Common myeloid progenitor, CD34-positive (primary cell): ENCODE measurements around the gene USH1C.

ENCODE experiments used
- CTCF ChIA-PET: fragments of 350-600 bp; sonication (Branson Sonifier 250); formaldehyde crosslinking; loops from one replicate; lab custom pipeline; 2021; ENCODE audit warnings: antibody characterized with exemption; lab: Charles Lee
- POLR2A ChIA-PET: fragments of 350-600 bp; sonication (Branson Sonifier 250); formaldehyde crosslinking; loops from one replicate; lab custom pipeline; 2021; ENCODE audit warnings: antibody characterized with exemption; lab: Charles Lee
- DNase-seq, 3 donors: peaks; one replicate each; pipeline versions ENCODE4 v3.0.0 to v3.0.0-alpha.2; 2013
- H3K27ac ChIP-seq, 2 experiments: 1 replicate in 1 of 2; 2 replicates in 1 of 2; pipeline ENCODE4 v1.7.0; 2013; ENCODE audit warnings: inconsistent platforms in 2 of 2, low read length in 2 of 2, mild to moderate bottlenecking in 2 of 2, low read depth in 1 of 2, moderate library complexity in 1 of 2; ENCODE audit not compliant: severe bottlenecking in 2 of 2, insufficient read depth in 1 of 2, poor library complexity in 1 of 2
- H3K27me3 ChIP-seq, 5 experiments: replicated peaks in 2 of 5; 1 replicate in 3 of 5; 2 replicates in 2 of 5; pipeline versions ENCODE4 v1.6.1 to v1.7.0; 2013; ENCODE audit warnings: low read length in 4 of 5, mild to moderate bottlenecking in 2 of 5, moderate library complexity in 2 of 5, inconsistent platforms in 1 of 5; ENCODE audit not compliant: insufficient read depth in 5 of 5, control insufficient read depth in 4 of 5
- H3K36me3 ChIP-seq, 4 experiments: 1 replicate in 2 of 4; 2 replicates in 2 of 4; pipeline versions ENCODE4 v1.6.1 to v1.7.0; 2013; ENCODE audit warnings: low read length in 3 of 4, control low read depth in 1 of 4, mild to moderate bottlenecking in 1 of 4; ENCODE audit not compliant: control insufficient read depth in 4 of 4, insufficient read depth in 4 of 4
- H3K4me1 ChIP-seq, 4 experiments: 1 replicate in 3 of 4; 2 replicates in 1 of 4; pipeline versions ENCODE4 v1.6.1 to v1.7.1; 2013; ENCODE audit warnings: low read length in 3 of 4, mild to moderate bottlenecking in 3 of 4, control low read depth in 1 of 4, inconsistent platforms in 1 of 4, moderate library complexity in 1 of 4; ENCODE audit not compliant: control insufficient read depth in 4 of 4, insufficient read depth in 4 of 4; ENCODE audit errors: control extremely low read depth in 1 of 4
- H3K4me3 ChIP-seq, 7 experiments: 1 replicate in 4 of 7; 2 replicates in 3 of 7; pipeline versions ENCODE4 v1.5.1 to v1.7.0; 2013; ENCODE audit warnings: mild to moderate bottlenecking in 7 of 7, low read length in 6 of 7, moderate library complexity in 6 of 7, inconsistent platforms in 2 of 7, low read depth in 2 of 7, control low read depth in 1 of 7; ENCODE audit not compliant: insufficient read depth in 4 of 7, control insufficient read depth in 1 of 7; ENCODE audit errors: extremely low read depth in 1 of 7
- H3K9me3 ChIP-seq, 5 experiments: 1 replicate in 4 of 5; 2 replicates in 1 of 5; pipeline versions ENCODE4 v1.6.1 to v1.7.1; 2013; ENCODE audit warnings: low read length in 4 of 5, mild to moderate bottlenecking in 2 of 5, inconsistent platforms in 1 of 5, low read depth in 1 of 5, moderate library complexity in 1 of 5; ENCODE audit not compliant: control insufficient read depth in 4 of 5, insufficient read depth in 2 of 5; ENCODE audit errors: control extremely low read depth in 1 of 5
- WGBS: methylation state at CpG from one replicate; pipeline ENCODE4 v1.1.5; 2013; ENCODE audit not compliant: insufficient coverage; 5-methylcytosine and 5-hydroxymethylcytosine counted together

USH1C gene

DNA sequence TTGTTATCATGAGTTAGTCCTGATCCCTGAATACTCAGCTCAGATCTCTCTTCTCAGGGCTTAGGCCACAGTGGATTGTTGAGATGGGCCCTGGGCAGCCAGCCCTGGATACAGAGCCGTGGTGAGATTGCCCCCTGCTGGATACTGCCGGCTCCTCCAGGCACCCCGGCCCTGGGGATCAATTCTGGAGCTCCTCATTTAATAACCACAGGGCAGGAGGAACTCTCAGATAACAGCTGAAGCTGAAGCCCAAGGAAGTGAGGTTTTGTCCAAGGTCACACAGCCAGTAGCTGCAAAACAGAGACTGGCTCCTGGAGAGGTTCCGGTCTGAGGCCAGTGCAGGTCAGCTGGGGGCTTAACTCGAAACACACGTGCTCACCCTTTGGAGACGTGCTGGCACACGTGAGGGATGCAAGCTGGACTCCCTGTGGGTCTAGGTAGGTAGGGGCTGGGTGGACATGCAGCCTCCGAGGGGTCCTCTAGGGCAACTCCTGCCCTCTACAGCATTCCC lies 16.0 kb downstream of the USH1C start:
- H3K9me3 ChIP-seq: no peaks in the 10 kb centered on the region
- no peaks in the 10 kb centered on the region for H3K4me1 ChIP-seq
- H3K27me3 ChIP-seq: peaks cover 0 to 10% (median 2%) of the 10 kb centered on the region in 5 experiments
- no peak overlapping the region for H3K27ac ChIP-seq
- WGBS: 58% methylated on average over 9 of the region's 9 CpGs
- peak; percentile 30 to 56 (median 52) for DNase-seq
- ChIA-PET CTCF (interaction anchor here (0.6 to 3.3 kb wide), 24 partner anchors 9 to 805 kb away, joined by 3 to 25 read pairs (median 4); partner anchors contain the start of genes KCNJ11 and OTOG), POLR2A (no interaction called here)
- H3K4me3 ChIP-seq: no peak overlapping the region
- H3K36me3 ChIP-seq: no peaks in the 10 kb centered on the region

DNA sequence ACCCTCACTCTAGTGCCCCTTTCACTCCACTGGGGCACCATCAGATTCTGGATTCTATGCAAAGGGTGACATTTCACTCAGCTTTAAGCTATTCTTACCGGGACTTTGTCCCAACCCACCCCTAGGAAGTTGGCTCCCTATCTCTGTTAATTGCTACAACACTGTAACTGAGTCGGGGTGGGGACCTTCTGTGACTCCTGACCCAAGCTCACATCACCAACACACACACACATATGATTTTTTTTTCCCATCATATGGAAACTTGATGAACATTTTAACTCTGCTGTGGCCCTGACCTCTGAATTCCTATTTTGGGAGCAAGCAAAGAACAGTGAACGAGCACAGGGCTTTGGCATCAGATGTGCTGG lies 16.6 kb downstream of the USH1C start:
- ChIA-PET CTCF (interaction anchor here (0.9 to 3.3 kb wide), 19 partner anchors 8 to 707 kb away, joined by 3 to 25 read pairs (median 4); partner anchors contain the start of genes KCNJ11 and OTOG), POLR2A (no interaction called here)
- Histone ChIP-seq H3K27me3 (peaks cover 0 to 8% (median 2%) of the 10 kb centered on the region in 5 experiments), H3K4me3 (no peak overlapping the region), H3K36me3 (no peaks in the 10 kb centered on the region), H3K4me1 (no peaks in the 10 kb centered on the region), H3K27ac (no peak overlapping the region), H3K9me3 (no peaks in the 10 kb centered on the region)
- WGBS: 93% methylated on average over 2 of the region's 3 CpGs
- no peak for DNase-seq

DNA sequence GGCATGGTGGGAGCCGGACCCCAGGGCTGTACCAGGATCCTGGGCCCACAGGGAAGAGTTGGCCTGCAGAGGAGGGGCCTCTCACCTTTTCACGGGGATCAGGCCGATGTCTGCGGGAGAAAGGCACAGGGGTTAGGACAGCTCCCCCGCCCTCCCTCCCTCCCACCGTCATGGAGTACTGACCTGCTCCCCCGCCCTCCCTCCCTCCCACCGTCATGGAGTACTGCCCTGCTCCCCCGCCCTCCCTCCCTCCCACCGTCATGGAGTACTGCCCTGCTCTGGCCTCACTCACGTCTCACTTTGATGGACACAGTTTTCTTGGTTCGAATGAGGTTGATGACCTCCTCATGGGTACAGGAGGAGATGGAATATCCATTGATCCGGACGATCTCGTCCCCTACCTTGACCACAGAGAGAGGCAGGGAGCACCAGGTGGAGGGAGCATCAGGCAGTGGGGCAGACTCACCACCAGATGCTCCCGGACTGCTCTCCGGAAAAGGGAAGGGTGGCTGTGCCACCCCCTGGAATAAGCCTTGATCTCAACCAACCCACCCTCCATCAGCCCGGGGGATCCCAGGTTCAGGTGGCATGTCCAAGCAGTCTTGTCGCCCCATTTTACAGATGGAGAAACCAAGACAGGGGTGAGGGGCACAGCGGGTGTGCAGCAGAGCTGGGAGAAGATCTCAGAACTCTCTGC lies 17.1 kb downstream of the USH1C start:
- no peaks in the 10 kb centered on the region for H3K9me3 ChIP-seq
- WGBS: 100% methylated on average over 7 of the region's 20 CpGs
- H3K4me1 ChIP-seq: no peaks in the 10 kb centered on the region
- no peak for DNase-seq
- no peak overlapping the region for H3K27ac ChIP-seq
- H3K27me3 ChIP-seq: peaks cover 0 to 8% (median 2%) of the 10 kb centered on the region in 5 experiments
- no peaks in the 10 kb centered on the region for H3K36me3 ChIP-seq
- ChIA-PET POLR2A (no interaction called here), CTCF (interaction anchor here (1.0 to 3.3 kb wide), 13 partner anchors 7 to 707 kb away, joined by 3 to 25 read pairs (median 4); partner anchors contain the start of genes KCNJ11 and OTOG)
- no peak overlapping the region for H3K4me3 ChIP-seq

DNA sequence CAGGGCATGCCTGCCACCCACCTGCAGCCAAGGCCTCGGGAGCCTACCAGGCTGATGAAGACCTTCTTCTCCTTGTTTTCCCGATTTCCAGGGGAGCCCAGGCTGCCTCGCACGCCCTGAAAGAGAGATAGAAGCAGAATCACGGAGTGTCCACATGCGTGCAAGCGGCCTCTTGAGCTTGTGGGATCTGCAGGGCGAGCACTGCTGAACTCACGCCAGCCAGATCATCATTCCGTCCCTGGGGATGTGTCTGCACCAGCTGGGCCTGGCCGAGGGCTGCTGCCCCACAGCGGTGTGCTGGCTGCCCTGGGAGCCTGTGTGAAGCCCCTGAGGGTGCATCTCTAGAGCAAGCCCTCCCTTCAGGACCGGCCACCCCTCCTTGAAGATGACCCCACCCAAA lies 17.9 kb downstream of the USH1C start:
- Histone ChIP-seq H3K4me1 (no peaks in the 10 kb centered on the region), H3K36me3 (no peaks in the 10 kb centered on the region), H3K9me3 (no peaks in the 10 kb centered on the region), H3K27ac (no peak overlapping the region), H3K4me3 (no peak overlapping the region), H3K27me3 (peaks cover 0 to 7% (median 2%) of the 10 kb centered on the region in 5 experiments)
- WGBS: 95% methylated on average over 12 of the region's 13 CpGs
- ChIA-PET CTCF (interaction anchor here (0.7 to 2.5 kb wide), 4 partner anchors 10 to 142 kb away, joined by 3 to 8 read pairs (median 3); partner anchors contain the start of gene OTOG), POLR2A (no interaction called here)
- DNase-seq: no peak

DNA sequence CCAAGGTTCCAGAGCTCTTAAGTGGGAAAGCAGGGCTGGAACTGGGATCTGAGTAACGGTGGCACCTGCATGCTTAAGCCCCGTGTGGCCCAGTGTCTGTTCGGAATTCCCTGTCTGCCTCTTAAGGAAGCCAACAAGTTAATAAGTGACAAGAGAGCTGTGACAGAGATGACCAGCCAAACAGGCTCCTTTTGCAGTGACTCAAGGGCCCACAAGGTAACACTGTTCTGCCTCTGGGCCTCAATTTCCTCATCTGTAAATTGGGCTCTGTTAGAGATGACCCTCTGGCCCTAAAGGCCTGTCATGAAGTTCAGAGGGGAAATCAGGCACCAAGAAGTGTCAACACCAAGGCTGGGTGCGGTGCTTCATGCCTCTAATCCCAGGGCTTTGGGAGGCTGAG lies 18.6 kb downstream of the USH1C start:
- H3K9me3 ChIP-seq: no peaks in the 10 kb centered on the region
- H3K27me3 ChIP-seq: peaks cover 0 to 10% (median 2%) of the 10 kb centered on the region in 5 experiments
- H3K4me3 ChIP-seq: no peak overlapping the region
- WGBS: 93% methylated on average over 3 of the region's 4 CpGs
- H3K36me3 ChIP-seq: no peaks in the 10 kb centered on the region
- H3K4me1 ChIP-seq: no peaks in the 10 kb centered on the region
- CTCF ChIA-PET: interaction anchor here (0.9 to 1.4 kb wide), 2 partner anchors 9 to 17 kb away, joined by 3 read pairs; no protein-coding TSS in a partner anchor
- no peak for DNase-seq
- H3K27ac ChIP-seq: no peak overlapping the region
- POLR2A ChIA-PET: no interaction called here

DNA sequence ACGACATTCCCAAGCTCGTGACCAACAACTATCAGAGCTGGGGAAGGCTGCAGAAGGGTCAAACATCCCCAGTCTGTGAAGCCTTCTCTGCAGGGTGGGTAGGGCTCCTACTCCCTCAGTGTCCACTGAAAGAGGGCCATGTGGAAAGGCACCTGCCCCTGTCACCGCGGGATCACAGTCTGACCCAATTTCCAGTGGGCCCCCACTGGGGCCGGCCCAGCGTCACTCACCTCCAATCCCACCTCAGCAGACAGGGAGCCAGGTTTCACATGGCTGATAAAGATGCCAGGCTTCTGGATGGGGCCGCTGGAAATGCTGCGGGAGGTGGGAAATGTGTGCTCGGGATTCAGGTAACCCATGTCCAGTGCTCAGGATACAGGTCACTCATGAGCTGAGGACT lies 20.0 kb downstream of the USH1C start:
- ChIA-PET POLR2A (no interaction called here), CTCF (interaction anchor here (0.9 kb wide), 1 partner anchor 170 kb away, joined by 3 read pairs; no protein-coding TSS in a partner anchor)
- Histone ChIP-seq H3K4me1 (no peaks in the 10 kb centered on the region), H3K9me3 (no peaks in the 10 kb centered on the region), H3K27ac (no peak overlapping the region), H3K36me3 (no peaks in the 10 kb centered on the region), H3K4me3 (no peak overlapping the region), H3K27me3 (peaks cover 0 to 5% (median 0%) of the 10 kb centered on the region in 5 experiments)
- WGBS: 98% methylated on average over 8 of the region's 9 CpGs
- DNase-seq: no peak

DNA sequence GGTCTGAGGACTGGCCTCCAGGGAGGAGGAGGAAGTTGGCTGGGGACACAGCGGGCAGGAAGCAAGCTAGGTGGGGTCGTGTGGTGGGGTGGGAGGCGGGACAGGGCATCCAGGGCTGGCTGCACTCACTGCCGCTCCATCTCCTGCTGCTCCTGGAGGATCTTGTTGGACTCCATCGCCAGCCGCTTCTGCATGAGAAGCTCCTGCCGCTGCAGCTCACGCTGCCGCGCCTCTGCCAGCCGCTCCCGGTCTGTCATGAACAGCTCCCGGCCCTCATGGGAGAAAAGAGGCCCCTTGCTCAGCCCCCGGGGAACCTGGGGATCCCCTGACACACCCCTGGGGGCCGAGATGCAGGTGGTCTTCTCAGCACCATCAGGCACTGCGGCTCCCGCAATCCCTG lies 21.6 kb downstream of the USH1C start:
- no peak for DNase-seq
- WGBS: 92% methylated on average over 16 of the region's 17 CpGs
- Histone ChIP-seq H3K4me3 (no peak overlapping the region), H3K27ac (no peak overlapping the region), H3K27me3 (peaks cover 0 to 7% (median 0%) of the 10 kb centered on the region in 5 experiments), H3K9me3 (no peaks in the 10 kb centered on the region), H3K4me1 (no peaks in the 10 kb centered on the region), H3K36me3 (no peaks in the 10 kb centered on the region)
- ChIA-PET CTCF (interaction anchor here (0.7 to 8.8 kb wide), 5 partner anchors 9 to 136 kb away, joined by 3 to 62 read pairs (median 5); no protein-coding TSS in a partner anchor), POLR2A (no interaction called here)
